Neural cell (in vitro differentiated cells): ENCODE data around the gene PIGA. TPM values are rescaled to one million over a fixed set of nuclear protein-coding genes. Genes with fewer than 3 reads are reported as not detected.

Source experiments
- H2AFZ ChIP-seq: fragments of 200-600, 300-800 bp; sonication (generic), shearing (Covaris generic); 2 replicates; pipeline ENCODE4 v1.6.0; 2014; ENCODE audit warnings: low read depth, mild to moderate bottlenecking, antibody characterized with exemption, low read length, moderate library complexity
- H3F3A ChIP-seq: fragments of 200-600 bp; shearing (Covaris generic); 2 replicates; pipeline ENCODE4 v1.6.1; 2016; ENCODE audit warnings: mild to moderate bottlenecking, moderate library complexity, mixed read lengths, antibody characterized with exemption, low read length; ENCODE audit not compliant: insufficient read depth, poor library complexity, severe bottlenecking
- H3K27ac ChIP-seq: fragments of 200-600, 300-800 bp; sonication (generic), shearing (Covaris generic); 2 replicates; pipeline ENCODE4 v1.5.1; 2014; ENCODE audit warnings: mild to moderate bottlenecking, low read length, moderate library complexity
- H3K27me3 ChIP-seq: fragments of 300-800, 200-600 bp; sonication (generic), shearing (Covaris generic); 2 replicates; pipeline ENCODE4 v1.6.0; 2014; ENCODE audit warnings: mild to moderate bottlenecking, low read depth, low read length, moderate library complexity; ENCODE audit not compliant: insufficient read depth
- H3K36me3 ChIP-seq: fragments of 300-800, 200-600 bp; sonication (generic), shearing (Covaris generic); 2 replicates; pipeline ENCODE4 v1.5.1; 2014; ENCODE audit warnings: mild to moderate bottlenecking, antibody characterized with exemption, low read length, moderate library complexity; ENCODE audit not compliant: insufficient read depth
- H3K4me2 ChIP-seq: fragments of 300-800, 200-600 bp; sonication (generic), shearing (Covaris generic); 2 replicates; pipeline ENCODE4 v1.6.0; 2014; ENCODE audit warnings: mild to moderate bottlenecking, low read length
- H3K4me3 ChIP-seq: fragments of 300-800, 200-600 bp; sonication (generic), shearing (Covaris generic); 2 replicates; pipeline ENCODE4 v1.5.1; 2014; ENCODE audit warnings: mild to moderate bottlenecking, low read length, moderate library complexity
- H3K79me2 ChIP-seq: fragments of 200-600 bp; shearing (Covaris generic); replicated peaks from 2 replicates; pipeline ENCODE4 v1.6.0; 2014; ENCODE audit warnings: mild to moderate bottlenecking, low read length, moderate library complexity; ENCODE audit not compliant: insufficient read depth
- H3K9ac ChIP-seq: fragments of 300-800, 200-600 bp; sonication (generic), shearing (Covaris generic); 2 replicates; pipeline ENCODE4 v1.6.1; 2016; ENCODE audit warnings: mild to moderate bottlenecking, low read length, mixed read lengths
- H3K9me2 ChIP-seq: fragments of 200-600 bp; shearing (Covaris generic); 2 replicates; pipeline ENCODE4 v1.6.1; 2016; ENCODE audit warnings: mild to moderate bottlenecking, low read length, mixed read lengths; ENCODE audit not compliant: insufficient read depth
- H3K9me3 ChIP-seq: fragments of 200-600, 300-800 bp; sonication (generic), shearing (Covaris generic); 2 replicates; pipeline ENCODE4 v1.6.1; 2016; ENCODE audit warnings: mild to moderate bottlenecking, mixed run types, low read length, moderate library complexity, mixed read lengths
- H4K20me1 ChIP-seq: fragments of 200-600 bp; shearing (Covaris generic); 2 replicates; pipeline ENCODE4 v1.6.1; 2016; ENCODE audit warnings: mild to moderate bottlenecking, mixed run types; ENCODE audit not compliant: insufficient read depth
- CTCF ChIP-seq: fragments of 450-650 bp; IDR thresholded peaks from 2 replicates; pipeline ENCODE4 v1.5.1; 2014; ENCODE audit warnings: antibody characterized with exemption, mild to moderate bottlenecking, moderate library complexity; ENCODE audit not compliant: poor library complexity, severe bottlenecking
- EP300 ChIP-seq: fragments of 450-650 bp; conservative IDR thresholded peaks from 2 replicates; pipeline ENCODE4 v1.6.1; 2014; ENCODE audit warnings: antibody characterized with exemption, mild to moderate bottlenecking, moderate library complexity; ENCODE audit not compliant: poor library complexity, severe bottlenecking
- EZH2 ChIP-seq: fragments of 200-600, 300-800 bp; shearing (Covaris generic), sonication (generic); IDR thresholded peaks from 2 replicates; pipeline ENCODE4 v1.6.1; 2014; ENCODE audit warnings: antibody characterized with exemption, low read length, borderline replicate concordance, mild to moderate bottlenecking; ENCODE audit not compliant: insufficient read depth, poor library complexity, severe bottlenecking
- MXI1 ChIP-seq: fragments of 450-650 bp; conservative IDR thresholded peaks from 2 replicates; pipeline ENCODE4 v1.6.1; 2014; ENCODE audit warnings: antibody characterized with exemption, mild to moderate bottlenecking; ENCODE audit not compliant: poor library complexity, severe bottlenecking
- POLR2AphosphoS5 ChIP-seq: IDR thresholded peaks from 2 replicates; pipeline ENCODE4 v1.6.1; 2012
- RAD21 ChIP-seq: fragments of 450-650 bp; conservative IDR thresholded peaks from 2 replicates; pipeline ENCODE4 v1.6.1; 2014; ENCODE audit warnings: antibody characterized with exemption, mild to moderate bottlenecking, moderate library complexity
- SMC3 ChIP-seq: fragments of 450-650 bp; conservative IDR thresholded peaks from 2 replicates; pipeline ENCODE4 v1.6.1; 2014; ENCODE audit warnings: antibody characterized with exemption, mild to moderate bottlenecking, moderate library complexity; ENCODE audit not compliant: poor library complexity
- TAF1 ChIP-seq: IDR thresholded peaks from 2 replicates; pipeline ENCODE4 v1.6.1; 2012; ENCODE audit warnings: low read depth
- polyA plus RNA-seq: library from polyadenylated mRNA; depleted of rRNA; stranded (reverse); fragments of >200 nt; gene quantifications from 2 replicates; pipeline ENCODE4 v1.2.3, GENCODE V29; 2014
- TF ChIP-seq, protein P1 (sequence below): IDR thresholded peaks from 2 replicates; pipeline ENCODE4 v1.6.1; 2012; ENCODE audit warnings: borderline replicate concordance

Gene PIGA
- polyA plus RNA-seq, 1 donor from 2014 or later: 17.5 TPM

DNA sequence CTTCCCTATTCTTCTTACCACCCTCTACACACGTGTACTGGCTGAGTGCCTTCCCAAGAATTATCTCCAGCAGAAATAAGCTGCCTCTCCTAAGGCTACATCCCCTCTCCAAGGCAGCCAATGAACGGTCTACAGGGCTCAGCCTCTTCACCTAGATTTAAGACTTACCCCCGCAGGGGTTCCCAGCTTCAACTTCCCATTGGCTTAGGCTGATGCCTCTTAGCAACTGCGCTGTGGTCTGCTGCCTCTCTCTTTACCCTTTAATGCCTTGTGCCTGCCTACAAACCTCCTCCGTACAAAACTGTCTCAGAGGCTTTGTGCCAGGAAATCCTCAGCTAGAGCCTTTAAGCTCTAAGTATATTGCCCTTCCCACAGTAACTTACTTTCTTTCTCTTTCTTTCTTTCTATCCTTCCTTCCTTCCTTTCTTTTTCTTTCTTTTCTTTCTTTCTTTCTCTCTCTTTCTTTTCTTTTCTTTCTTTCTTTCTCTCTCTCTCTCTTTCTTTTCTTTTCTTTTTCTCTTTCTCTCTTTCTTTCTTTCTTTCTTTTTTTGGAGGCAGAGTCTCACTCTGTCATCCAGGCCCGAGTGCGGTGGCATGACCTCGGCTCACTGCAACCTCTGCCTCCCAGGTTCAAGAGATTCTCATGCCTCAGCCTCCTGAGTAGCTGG is 15.1 kb upstream of the PIGA start:
- no peaks in the 10 kb centered on the region for H3F3A ChIP-seq
- H3K4me3 ChIP-seq: no peak overlapping the region
- no peak overlapping the region for H3K4me2 ChIP-seq
- no peaks in the 10 kb centered on the region for H3K27me3 ChIP-seq
- no peak overlapping the region for H3K9ac ChIP-seq
- H3K27ac ChIP-seq: no peak overlapping the region
- no peaks in the 10 kb centered on the region for H3K9me2 ChIP-seq
- no peaks in the 10 kb centered on the region for H4K20me1 ChIP-seq
- H3K79me2 ChIP-seq: no peaks in the 10 kb centered on the region
- H2AFZ ChIP-seq: no peak overlapping the region
- H3K9me3 ChIP-seq: no peaks in the 10 kb centered on the region
- TF ChIP-seq EP300: no peak
- TF ChIP-seq SMC3: no peak
- TF ChIP-seq MXI1: no peak
- TF ChIP-seq EZH2: no peak
- TF ChIP-seq POLR2AphosphoS5: no peak
- TF ChIP-seq CTCF: no peak
- TF ChIP-seq RAD21: no peak
- TF ChIP-seq, protein P1, sequence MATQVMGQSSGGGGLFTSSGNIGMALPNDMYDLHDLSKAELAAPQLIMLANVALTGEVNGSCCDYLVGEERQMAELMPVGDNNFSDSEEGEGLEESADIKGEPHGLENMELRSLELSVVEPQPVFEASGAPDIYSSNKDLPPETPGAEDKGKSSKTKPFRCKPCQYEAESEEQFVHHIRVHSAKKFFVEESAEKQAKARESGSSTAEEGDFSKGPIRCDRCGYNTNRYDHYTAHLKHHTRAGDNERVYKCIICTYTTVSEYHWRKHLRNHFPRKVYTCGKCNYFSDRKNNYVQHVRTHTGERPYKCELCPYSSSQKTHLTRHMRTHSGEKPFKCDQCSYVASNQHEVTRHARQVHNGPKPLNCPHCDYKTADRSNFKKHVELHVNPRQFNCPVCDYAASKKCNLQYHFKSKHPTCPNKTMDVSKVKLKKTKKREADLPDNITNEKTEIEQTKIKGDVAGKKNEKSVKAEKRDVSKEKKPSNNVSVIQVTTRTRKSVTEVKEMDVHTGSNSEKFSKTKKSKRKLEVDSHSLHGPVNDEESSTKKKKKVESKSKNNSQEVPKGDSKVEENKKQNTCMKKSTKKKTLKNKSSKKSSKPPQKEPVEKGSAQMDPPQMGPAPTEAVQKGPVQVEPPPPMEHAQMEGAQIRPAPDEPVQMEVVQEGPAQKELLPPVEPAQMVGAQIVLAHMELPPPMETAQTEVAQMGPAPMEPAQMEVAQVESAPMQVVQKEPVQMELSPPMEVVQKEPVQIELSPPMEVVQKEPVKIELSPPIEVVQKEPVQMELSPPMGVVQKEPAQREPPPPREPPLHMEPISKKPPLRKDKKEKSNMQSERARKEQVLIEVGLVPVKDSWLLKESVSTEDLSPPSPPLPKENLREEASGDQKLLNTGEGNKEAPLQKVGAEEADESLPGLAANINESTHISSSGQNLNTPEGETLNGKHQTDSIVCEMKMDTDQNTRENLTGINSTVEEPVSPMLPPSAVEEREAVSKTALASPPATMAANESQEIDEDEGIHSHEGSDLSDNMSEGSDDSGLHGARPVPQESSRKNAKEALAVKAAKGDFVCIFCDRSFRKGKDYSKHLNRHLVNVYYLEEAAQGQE: no peak
- no peak for TF ChIP-seq TAF1
- no peaks in the 10 kb centered on the region for H3K36me3 ChIP-seq

DNA sequence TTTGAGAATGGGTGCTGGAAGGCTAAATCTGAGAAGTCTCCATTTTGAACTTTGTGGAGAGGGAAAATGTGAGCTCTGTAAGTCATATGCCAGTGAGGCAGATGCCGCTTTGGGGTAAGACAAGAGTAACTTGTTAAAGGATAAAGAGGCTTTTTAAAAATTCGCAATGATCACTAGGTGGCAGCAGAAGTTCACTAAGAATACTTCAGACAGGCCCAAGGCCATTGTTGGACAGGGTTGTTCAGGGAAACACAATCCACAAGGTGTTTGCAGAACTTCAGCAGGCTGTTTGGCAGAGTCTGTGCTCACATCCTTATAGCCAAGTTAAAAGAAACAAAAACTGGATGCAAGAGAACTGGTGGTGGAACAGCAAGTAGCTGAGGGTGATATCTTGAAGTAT is 13.7 kb upstream of the PIGA start:
- H3K36me3 ChIP-seq: no peaks in the 10 kb centered on the region
- H3K27me3 ChIP-seq: no peaks in the 10 kb centered on the region
- H3K9me3 ChIP-seq: no peaks in the 10 kb centered on the region
- no peaks in the 10 kb centered on the region for H4K20me1 ChIP-seq
- H3K9ac ChIP-seq: no peak overlapping the region
- no peaks in the 10 kb centered on the region for H3F3A ChIP-seq
- no peak overlapping the region for H3K4me3 ChIP-seq
- no peaks in the 10 kb centered on the region for H3K9me2 ChIP-seq
- H3K27ac ChIP-seq: no peak overlapping the region
- no peak overlapping the region for H3K4me2 ChIP-seq
- H3K79me2 ChIP-seq: no peaks in the 10 kb centered on the region
- TF ChIP-seq RAD21 (peak; percentile 76), POLR2AphosphoS5 (no peak), SMC3 (peak; percentile 76), CTCF (peak; percentile 73)
- no peak overlapping the region for H2AFZ ChIP-seq
